ENCODE data around the gene AFG3L2.

Gene AFG3L2

DNA sequence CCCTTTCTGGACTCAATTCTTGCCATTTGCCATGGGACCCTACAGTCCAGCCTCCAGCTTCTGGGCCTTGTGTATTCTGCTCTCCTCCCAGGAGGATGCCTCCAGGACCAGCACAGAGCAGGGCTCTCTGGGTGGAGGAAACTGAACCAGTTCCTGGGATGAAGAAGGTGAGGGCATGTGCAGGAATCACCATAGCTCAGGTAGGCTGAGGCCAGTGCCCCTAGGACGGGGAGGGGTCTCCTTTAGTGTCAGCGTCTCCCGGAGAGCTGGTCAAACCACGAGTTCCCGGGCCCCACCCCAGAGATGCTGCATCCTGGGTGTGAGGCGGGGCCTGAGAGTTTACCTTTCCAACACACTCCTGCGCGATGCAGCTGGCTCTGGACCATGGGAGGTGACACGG, 24.9 kb upstream of the AFG3L2 start:
- H3K4me3 ChIP-seq (ENCODE audit: low read depth, low read length) = no peak overlapping the region
- H3K4me1 ChIP-seq = no peaks in the 10 kb centered on the region
- no peaks in the 10 kb centered on the region for H3K9me3 ChIP-seq
- no peaks in the 10 kb centered on the region for H3K27me3 ChIP-seq
- DNase-seq = no peak
- H3K36me3 ChIP-seq = no peaks in the 10 kb centered on the region
- TF ChIP-seq, protein P1, sequence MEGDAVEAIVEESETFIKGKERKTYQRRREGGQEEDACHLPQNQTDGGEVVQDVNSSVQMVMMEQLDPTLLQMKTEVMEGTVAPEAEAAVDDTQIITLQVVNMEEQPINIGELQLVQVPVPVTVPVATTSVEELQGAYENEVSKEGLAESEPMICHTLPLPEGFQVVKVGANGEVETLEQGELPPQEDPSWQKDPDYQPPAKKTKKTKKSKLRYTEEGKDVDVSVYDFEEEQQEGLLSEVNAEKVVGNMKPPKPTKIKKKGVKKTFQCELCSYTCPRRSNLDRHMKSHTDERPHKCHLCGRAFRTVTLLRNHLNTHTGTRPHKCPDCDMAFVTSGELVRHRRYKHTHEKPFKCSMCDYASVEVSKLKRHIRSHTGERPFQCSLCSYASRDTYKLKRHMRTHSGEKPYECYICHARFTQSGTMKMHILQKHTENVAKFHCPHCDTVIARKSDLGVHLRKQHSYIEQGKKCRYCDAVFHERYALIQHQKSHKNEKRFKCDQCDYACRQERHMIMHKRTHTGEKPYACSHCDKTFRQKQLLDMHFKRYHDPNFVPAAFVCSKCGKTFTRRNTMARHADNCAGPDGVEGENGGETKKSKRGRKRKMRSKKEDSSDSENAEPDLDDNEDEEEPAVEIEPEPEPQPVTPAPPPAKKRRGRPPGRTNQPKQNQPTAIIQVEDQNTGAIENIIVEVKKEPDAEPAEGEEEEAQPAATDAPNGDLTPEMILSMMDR (IDR thresholded peaks at IDR 0.05; ENCODE audit: low read depth, low read length) = no peak

DNA sequence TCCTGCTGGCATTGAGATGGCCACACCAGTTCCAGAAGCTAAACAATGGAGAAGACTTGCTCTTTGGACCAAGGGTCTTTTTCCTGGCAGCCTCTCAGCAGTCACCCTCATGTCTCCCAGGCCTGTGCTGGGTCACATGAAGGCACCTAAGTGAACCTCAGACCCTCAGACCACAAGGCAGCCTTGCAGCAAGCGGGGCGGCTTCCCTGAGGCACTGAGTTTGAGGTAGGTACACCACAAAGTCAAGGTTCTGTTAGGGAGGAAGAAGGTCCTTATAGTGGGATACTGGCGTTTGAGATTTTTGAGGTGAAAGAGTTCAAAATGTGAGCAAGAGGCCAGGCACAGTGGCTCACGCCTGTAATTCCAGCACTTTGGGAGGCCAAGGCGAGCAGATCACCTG, 22.2 kb upstream of the AFG3L2 start:
- no peak overlapping the region for H3K4me3 ChIP-seq (ENCODE audit: low read depth, low read length)
- H3K36me3 ChIP-seq = no peaks in the 10 kb centered on the region
- no peaks in the 10 kb centered on the region for H3K9me3 ChIP-seq
- no peaks in the 10 kb centered on the region for H3K4me1 ChIP-seq
- DNase-seq = no peak
- TF ChIP-seq, protein P1 (IDR thresholded peaks at IDR 0.05; ENCODE audit: low read depth, low read length) = no peak
- no peaks in the 10 kb centered on the region for H3K27me3 ChIP-seq

DNA sequence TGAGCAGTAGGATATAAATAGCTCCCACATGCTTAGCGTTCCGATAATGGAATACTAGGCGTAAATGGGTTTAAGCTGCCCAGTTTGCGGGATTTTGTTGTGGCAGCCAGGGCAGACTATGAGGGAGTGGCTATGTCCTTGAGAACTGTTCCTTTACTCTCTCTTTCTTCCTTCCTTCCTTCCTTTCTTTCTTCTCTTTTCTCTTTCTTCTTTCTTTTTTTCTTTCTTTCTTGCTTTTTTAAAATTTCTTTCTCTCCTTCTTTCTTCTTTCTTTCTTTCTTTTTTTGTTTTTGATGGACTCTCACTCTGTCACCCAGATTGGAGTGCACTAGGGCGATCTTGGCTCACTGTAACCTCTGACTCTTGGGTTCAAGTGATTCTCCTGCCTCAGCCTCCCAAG, 21.6 kb upstream of the AFG3L2 start:
- Histone ChIP-seq H3K4me3 (ENCODE audit: low read depth, low read length) (no peak overlapping the region), H3K9me3 (no peaks in the 10 kb centered on the region), H3K4me1 (no peaks in the 10 kb centered on the region), H3K36me3 (no peaks in the 10 kb centered on the region), H3K27me3 (no peaks in the 10 kb centered on the region)
- no peak for DNase-seq
- TF ChIP-seq, protein P1 (IDR thresholded peaks at IDR 0.05; ENCODE audit: low read depth, low read length) = no peak

DNA sequence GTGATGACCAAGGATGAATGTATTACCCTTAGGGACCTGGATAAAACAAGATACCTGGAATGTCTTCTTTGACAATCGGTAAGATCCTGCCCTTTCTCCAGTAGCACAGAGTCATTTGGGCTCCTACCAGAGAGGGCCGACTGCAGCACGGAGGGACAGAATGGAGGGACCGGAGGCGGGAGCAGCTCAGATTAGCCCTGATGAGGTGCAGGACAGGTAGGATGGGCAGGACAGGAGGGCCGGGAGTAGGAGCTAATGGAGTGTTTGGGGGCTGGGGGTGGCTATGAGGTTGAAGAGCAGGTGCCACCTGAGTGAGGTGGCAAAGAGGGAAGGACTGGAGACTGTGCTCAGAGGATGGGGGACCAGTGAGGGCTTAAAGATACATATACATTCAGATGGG, 20.8 kb upstream of the AFG3L2 start:
- Histone ChIP-seq H3K4me3 (ENCODE audit: low read depth, low read length) (no peak overlapping the region), H3K9me3 (no peaks in the 10 kb centered on the region), H3K4me1 (no peaks in the 10 kb centered on the region), H3K36me3 (no peaks in the 10 kb centered on the region), H3K27me3 (no peaks in the 10 kb centered on the region)
- TF ChIP-seq, protein P1 (IDR thresholded peaks at IDR 0.05; ENCODE audit: low read depth, low read length) = no peak
- DNase-seq = no peak

DNA sequence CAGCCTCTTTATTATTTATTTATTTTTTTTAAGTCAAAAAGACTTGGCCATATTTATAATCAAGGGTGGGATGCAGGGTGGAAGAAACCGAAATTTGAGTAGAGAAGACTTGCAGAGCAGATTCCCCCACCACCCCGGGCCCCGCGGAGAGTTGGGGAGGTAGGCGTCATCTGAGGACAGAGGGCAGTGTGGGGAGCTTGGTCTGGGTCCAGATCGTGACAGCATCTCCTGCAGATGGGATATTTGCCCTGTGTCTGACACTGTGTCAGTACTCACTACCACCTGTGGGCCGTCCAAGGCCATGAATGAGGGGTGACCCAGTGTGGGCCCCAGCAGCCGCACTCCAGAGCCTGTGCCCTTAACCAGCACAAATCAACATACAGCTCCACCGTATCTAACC, 20.2 kb upstream of the AFG3L2 start:
- TF ChIP-seq, protein P1 (IDR thresholded peaks at IDR 0.05; ENCODE audit: low read depth, low read length) = no peak
- H3K4me1 ChIP-seq = no peaks in the 10 kb centered on the region
- H3K36me3 ChIP-seq = no peaks in the 10 kb centered on the region
- no peaks in the 10 kb centered on the region for H3K9me3 ChIP-seq
- no peak overlapping the region for H3K4me3 ChIP-seq (ENCODE audit: low read depth, low read length)
- no peaks in the 10 kb centered on the region for H3K27me3 ChIP-seq
- DNase-seq = no peak

DNA sequence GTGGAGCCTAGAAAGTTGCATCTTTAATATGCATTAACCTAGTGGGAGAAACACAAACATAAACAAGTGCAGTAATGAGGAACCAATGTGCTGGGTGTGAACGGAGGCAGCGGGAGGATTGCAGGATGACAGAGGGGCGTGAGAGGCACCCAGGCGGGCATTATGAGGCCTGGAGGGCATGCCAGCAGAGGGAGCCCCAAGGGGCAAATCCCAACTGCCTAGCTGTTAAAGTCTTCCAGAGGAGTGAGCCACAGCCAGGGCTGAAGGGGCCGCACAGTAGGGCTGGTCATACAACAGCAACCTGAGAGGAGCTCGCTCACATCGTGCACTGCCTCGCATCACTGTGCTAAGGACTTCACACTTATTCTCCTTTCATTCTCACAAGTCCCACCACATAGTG, 17.4 kb upstream of the AFG3L2 start:
- Histone ChIP-seq H3K4me3 (ENCODE audit: low read depth, low read length) (no peak overlapping the region), H3K9me3 (no peaks in the 10 kb centered on the region), H3K36me3 (no peaks in the 10 kb centered on the region), H3K4me1 (no peaks in the 10 kb centered on the region), H3K27me3 (no peaks in the 10 kb centered on the region)
- TF ChIP-seq, protein P1 (IDR thresholded peaks at IDR 0.05; ENCODE audit: low read depth, low read length) = 0 out of 2 replicates have a peak, but pooled peaks have one; percentile 17
- DNase-seq = no peak

Data from BE2C (cell line).